ENCODE results near the gene LPCAT3. TPM values are rescaled to one million over a fixed set of nuclear protein-coding genes. Genes with fewer than 3 reads are reported as not detected.

LPCAT3 gene
- total RNA-seq, 1 experiment from 2014 or later, result 45.8 TPM

GRCh38 chr12:7067096-7067495 lies 48.8 kb upstream of the LPCAT3 start:
- BruUV-seq (replicated peaks), result no TSS peak
- POLR2A ChIA-PET, result no interaction called here
- Histone ChIP-seq H3K9me2 (ENCODE audit: insufficient read depth) (no peaks in the 10 kb centered on the region), H3K79me2 (ENCODE audit: insufficient read depth, low read length) (no peaks in the 10 kb centered on the region), H3K9ac (ENCODE audit: low read length) (no peak overlapping the region), H3K27me3 (ENCODE audit: insufficient read depth, low read length) (no peaks in the 10 kb centered on the region), H2AFZ (ENCODE audit: low read depth, low read length, poor library complexity, severe bottlenecking) (no peak overlapping the region), H3K4me1 (ENCODE audit: control insufficient read depth in 1 of 2, insufficient read depth in 2 of 2, low read length in 2 of 2) (no peaks in the 10 kb centered on the region), H3K9me3 (ENCODE audit: control insufficient read depth in 1 of 2, insufficient read depth in 1 of 2, low read depth in 1 of 2, low read length in 2 of 2) (no peaks in the 10 kb centered on the region), H4K20me1 (ENCODE audit: insufficient read depth) (no peaks in the 10 kb centered on the region), H3K27ac (ENCODE audit: low read depth, low read length) (no peak overlapping the region), H3K4me3 (replicated peaks in 1 of 2; ENCODE audit: low read depth in 1 of 2, low read length in 2 of 2) (no peak overlapping the region), H3K36me3 (ENCODE audit: control insufficient read depth in 1 of 2, insufficient read depth in 2 of 2, low read length in 2 of 2) (no peaks in the 10 kb centered on the region), H3K4me2 (ENCODE audit: low read length) (no peak overlapping the region)
- ATAC-seq, result no peak
- RAD21 ChIA-PET (ENCODE audit: low non-redundant PET in 1 of 2, low total read pairs in 2 of 2, uncharacterized antibody in 2 of 2, unreplicated experiment in 2 of 2), result no interaction called here
- CTCF ChIA-PET, result no interaction called here
- no peak for DNase-seq (ENCODE audit: low read depth, low spot score)
- intact Hi-C loops (cut with micrococcal nuclease), result no loop called here
- TF ChIP-seq SP1 (IDR thresholded peaks at IDR 0.05; ENCODE audit: low read depth), result no peak
- TF ChIP-seq ATF3 (IDR thresholded peaks at IDR 0.05), result no peak
- TF ChIP-seq ELF1 (IDR thresholded peaks at IDR 0.05; ENCODE audit: borderline replicate concordance, low read depth), result no peak
- TF ChIP-seq TCF7L2 (IDR thresholded peaks at IDR 0.05; ENCODE audit: borderline replicate concordance, extremely low read depth, insufficient read depth, insufficient read length), result no peak
- TF ChIP-seq ZFX (IDR thresholded peaks at IDR 0.05), result no peak
- TF ChIP-seq JUND (IDR thresholded peaks at IDR 0.05), result no peak
- no peak for TF ChIP-seq SRF (IDR thresholded peaks at IDR 0.05; ENCODE audit: low read depth)
- no peak for TF ChIP-seq ZNF274 (IDR thresholded peaks at IDR 0.05; ENCODE audit: low read depth, low read length)
- no peak for TF ChIP-seq CEBPB (IDR thresholded peaks at IDR 0.05; ENCODE audit: low read depth)
- TF ChIP-seq CTCF (IDR thresholded peaks at IDR 0.05 in 2 of 3, conservative IDR thresholded peaks at IDR 0.05 in 1 of 3; ENCODE audit: borderline replicate concordance in 1 of 3, insufficient read depth in 1 of 3, low read depth in 2 of 3, low read length in 2 of 3), result no peak
- TF ChIP-seq EZH2phosphoT487 (IDR thresholded peaks at IDR 0.05; ENCODE audit: borderline replicate concordance), result no peak
- no peak for TF ChIP-seq RAD21 (IDR thresholded peaks at IDR 0.05; ENCODE audit: low read depth)
- no peak for TF ChIP-seq FOSL1 (IDR thresholded peaks at IDR 0.05; ENCODE audit: low read depth)

Data from HCT116 (cell line).